ENCODE data around the gene RAMACL.

The RAMACL gene

GRCh38 chr6:166569206-166569605 lies 17.3 kb downstream of the RAMACL start:
- H3K27ac ChIP-seq, result no peak overlapping the region
- no peak for TF ChIP-seq CTCF (conservative IDR thresholded peaks at IDR 0.05)

GRCh38 chr6:166567813-166568212 lies 18.7 kb downstream of the RAMACL start:
- no peak overlapping the region for H3K27ac ChIP-seq
- TF ChIP-seq CTCF (conservative IDR thresholded peaks at IDR 0.05), result no peak

DNA sequence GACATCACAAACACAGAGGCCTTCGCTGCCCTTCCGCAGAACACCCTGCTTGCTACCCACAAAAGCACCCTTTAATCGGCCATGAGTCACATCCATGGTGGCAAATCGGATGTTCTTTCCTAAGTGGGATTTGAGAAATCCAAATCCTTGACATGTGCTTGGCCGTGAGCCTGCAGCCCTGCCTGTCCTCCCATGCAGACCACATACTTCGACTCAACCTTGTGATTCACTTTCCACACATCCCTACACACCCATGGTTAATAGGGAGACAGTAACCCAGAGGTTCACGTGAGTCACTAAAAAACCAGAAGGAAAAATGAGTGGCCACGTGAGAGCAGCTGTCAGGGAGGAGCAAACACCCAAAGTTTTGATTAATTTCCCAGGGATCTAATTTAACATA lies 19.4 kb downstream of the RAMACL start:
- no peak overlapping the region for H3K27ac ChIP-seq

GRCh38 chr6:166566026-166567011 lies 20.2 kb downstream of the RAMACL start:
- no peak for TF ChIP-seq CTCF (conservative IDR thresholded peaks at IDR 0.05)
- H3K27ac ChIP-seq, result no peak overlapping the region

More for the DNA sequence above, 19.4 kb downstream of the RAMACL start:
- TF ChIP-seq CTCF (conservative IDR thresholded peaks at IDR 0.05), result no peak

DNA sequence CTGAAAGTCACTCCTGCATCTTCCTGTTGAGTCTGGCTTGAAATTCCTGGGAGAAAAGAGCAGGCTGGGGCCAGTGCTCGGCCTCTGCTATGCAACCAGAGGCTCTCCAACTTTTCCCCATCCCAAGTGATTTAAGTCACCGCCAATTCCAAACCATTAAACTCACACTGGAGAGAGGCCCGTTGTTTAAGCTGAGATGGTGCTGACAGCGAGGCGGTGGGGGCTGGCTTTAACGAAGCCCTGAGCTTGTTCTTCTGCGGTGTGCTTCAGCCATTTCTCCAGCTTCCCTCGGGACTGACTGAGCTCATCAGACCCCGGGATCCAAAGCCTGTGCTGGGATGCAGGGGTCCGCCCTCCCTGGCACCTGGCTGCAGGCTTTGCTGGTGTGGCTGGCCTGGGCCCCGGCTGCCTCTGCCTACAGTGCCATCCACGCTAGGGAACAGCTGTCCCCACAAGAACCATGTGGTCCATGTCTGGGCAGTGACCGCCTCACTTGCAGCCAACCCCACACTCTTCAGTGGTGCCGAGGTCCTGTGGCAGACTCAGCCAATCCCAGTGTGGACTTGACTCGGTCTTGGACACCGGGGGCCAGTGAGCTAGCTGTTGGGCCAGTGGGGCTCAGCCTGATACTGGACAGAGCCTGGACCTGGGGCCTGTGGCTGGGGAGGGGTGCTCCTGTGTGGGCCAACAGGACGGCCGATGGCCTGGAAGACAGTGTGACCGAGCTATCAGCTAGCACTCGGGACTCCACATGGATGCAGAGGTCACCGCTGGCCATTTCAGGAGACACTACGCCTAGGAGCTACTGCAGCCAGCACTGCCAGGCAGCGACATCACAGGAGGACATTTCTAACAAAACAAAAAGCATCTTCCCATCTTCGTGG lies 21.2 kb downstream of the RAMACL start:
- no peak overlapping the region for H3K27ac ChIP-seq
- TF ChIP-seq CTCF (conservative IDR thresholded peaks at IDR 0.05), result no peak

DNA sequence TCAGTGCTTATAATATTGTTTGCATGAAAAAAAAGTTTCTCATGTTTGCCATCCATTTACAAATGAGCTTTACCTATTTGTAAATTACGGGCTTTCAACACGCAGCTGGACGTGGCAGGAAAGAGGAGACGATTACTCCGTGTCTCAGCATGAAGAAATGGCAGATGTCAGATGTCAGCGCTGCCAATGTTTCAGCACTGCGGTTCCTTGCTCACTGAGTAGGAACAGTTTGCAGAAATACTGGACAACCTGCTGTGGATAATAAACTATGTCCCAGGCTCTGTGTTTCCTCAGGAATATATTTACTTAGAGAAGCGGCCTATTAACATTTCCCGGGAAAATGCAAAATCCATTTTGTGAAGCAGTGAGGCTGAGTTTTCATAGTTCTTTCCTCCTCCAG lies 22.7 kb downstream of the RAMACL start:
- TF ChIP-seq CTCF (conservative IDR thresholded peaks at IDR 0.05), result no peak
- H3K27ac ChIP-seq, result no peak overlapping the region

GRCh38 chr6:166563200-166563599 lies 23.3 kb downstream of the RAMACL start:
- no peak for TF ChIP-seq CTCF (conservative IDR thresholded peaks at IDR 0.05)
- H3K27ac ChIP-seq, result no peak overlapping the region
